Astrocyte of the cerebellum (primary cell): ENCODE data around the gene NLGN3.
A peak's percentile ranks its signal among the peaks of the same experiment; 100 is the strongest.
"Not testable (repeated sequence)": the region's sequence is repeated elsewhere in the genome, so short reads cannot be mapped to it uniquely, and the experiment has no call there.

Experiments used
- DNase-seq: peaks from one replicate; pipeline ENCODE4 v3.0.0-alpha.2; 2011; ENCODE audit warnings: low read depth
- H3K4me3 ChIP-seq: 2 replicates; pipeline ENCODE4 v1.5.1; 2011; ENCODE audit warnings: mild to moderate bottlenecking, low read depth, low read length, moderate library complexity
- CTCF ChIP-seq: IDR thresholded peaks from 2 replicates; pipeline ENCODE4 v1.5.1; 2012; ENCODE audit warnings: low read length, low read depth, moderate library complexity, mild to moderate bottlenecking; ENCODE audit errors: missing control alignments
- in situ Hi-C: cut with HindIII; loops from 2 replicates; pipeline ENCODE4 v1.10.0; 2017; ENCODE audit warnings: low sequenced_read_pairs

NLGN3 gene

GRCh38 chrX:71171110-71171801 is 26.6 kb downstream of the NLGN3 start:
- no peak for DNase-seq
- in situ Hi-C loops: no loop called here
- TF ChIP-seq CTCF: no peak
- H3K4me3 ChIP-seq: no peak overlapping the region

- DNase-seq: no peak
- no peak for TF ChIP-seq CTCF
- in situ Hi-C loops: no loop called here
- H3K4me3 ChIP-seq: no peak overlapping the region
These were observed 28.8 kb downstream of the NLGN3 start for GRCh38 chrX:71173440-71173839.

- DNase-seq: no peak
- TF ChIP-seq CTCF: no peak
- in situ Hi-C loops: no loop called here
- H3K4me3 ChIP-seq: no peak overlapping the region
These were observed 30.2 kb downstream of the NLGN3 start for GRCh38 chrX:71174795-71175194.

GRCh38 chrX:71175531-71175930 is 30.9 kb downstream of the NLGN3 start:
- no peak for DNase-seq
- no peak for TF ChIP-seq CTCF
- in situ Hi-C loops: no loop called here
- no peak overlapping the region for H3K4me3 ChIP-seq

- no peak overlapping the region for H3K4me3 ChIP-seq
- in situ Hi-C loops: no loop called here
- DNase-seq: no peak
- TF ChIP-seq CTCF: no peak
These were observed 32.7 kb downstream of the NLGN3 start for GRCh38 chrX:71177327-71177726.

GRCh38 chrX:71178908-71179307 is 34.3 kb downstream of the NLGN3 start:
- DNase-seq: peak; percentile 37
- H3K4me3 ChIP-seq: no peak overlapping the region
- in situ Hi-C loops: no loop called here
- TF ChIP-seq CTCF: peak; percentile 65

- H3K4me3 ChIP-seq, DNase-seq, in situ Hi-C loops: not testable (repeated sequence)
These were observed 36.1 kb downstream of the NLGN3 start for GRCh38 chrX:71180579-71181265.
